HG02938 (cell line): ENCODE measurements around the gene BCAS3.

Source experiments
- ATAC-seq: cut with Tn5 transposase; IDR thresholded peaks from one replicate; pipeline ENCODE4 v1.9.1; 2021; ENCODE audit warnings: mild to moderate bottlenecking, moderate library complexity; ENCODE audit not compliant: unreplicated experiment

Gene BCAS3

GRCh38 chr17:61209106-61209439 is 531.4 kb downstream of the BCAS3 start:
- ATAC-seq: no peak

- no peak for ATAC-seq
Measured at GRCh38 chr17:61209525-61209924, 531.9 kb downstream of the BCAS3 start.

- ATAC-seq: no peak
Measured at GRCh38 chr17:61211236-61211635, 533.6 kb downstream of the BCAS3 start.

GRCh38 chr17:61212655-61213054 is 535.0 kb downstream of the BCAS3 start:
- ATAC-seq: no peak

- no peak for ATAC-seq
Measured at GRCh38 chr17:61214753-61215152, 537.1 kb downstream of the BCAS3 start.

- no peak for ATAC-seq
Measured at GRCh38 chr17:61216066-61216465, 538.4 kb downstream of the BCAS3 start.

- no peak for ATAC-seq
Measured at GRCh38 chr17:61217878-61218437, 540.3 kb downstream of the BCAS3 start.

GRCh38 chr17:61218438-61218837 is 540.8 kb downstream of the BCAS3 start:
- no peak for ATAC-seq

- ATAC-seq: no peak
Measured at GRCh38 chr17:61219460-61219859, 541.8 kb downstream of the BCAS3 start.

- ATAC-seq: no peak
Measured at GRCh38 chr17:61221181-61221580, 543.5 kb downstream of the BCAS3 start.

GRCh38 chr17:61221597-61222471 is 544.2 kb downstream of the BCAS3 start:
- ATAC-seq: no peak

GRCh38 chr17:61223725-61224124 is 546.1 kb downstream of the BCAS3 start:
- no peak for ATAC-seq

GRCh38 chr17:61225178-61225882 is 547.7 kb downstream of the BCAS3 start:
- no peak for ATAC-seq

- no peak for ATAC-seq
Measured at GRCh38 chr17:61227866-61228265, 550.2 kb downstream of the BCAS3 start.

- ATAC-seq: no peak
Measured at GRCh38 chr17:61230461-61230860, 552.8 kb downstream of the BCAS3 start.

- no peak for ATAC-seq
Measured at GRCh38 chr17:61230972-61231820, 553.5 kb downstream of the BCAS3 start.

- no peak for ATAC-seq
Measured at GRCh38 chr17:61232871-61233270, 555.2 kb downstream of the BCAS3 start.

GRCh38 chr17:61233991-61234750 is 556.5 kb downstream of the BCAS3 start:
- no peak for ATAC-seq

GRCh38 chr17:61235001-61235826 is 557.6 kb downstream of the BCAS3 start:
- no peak for ATAC-seq

- ATAC-seq: no peak
Measured at GRCh38 chr17:61235827-61236197, 558.2 kb downstream of the BCAS3 start.
